NCI-H1105 treated with DMSO at 0.1 percent for 48 hours (cell line): ENCODE results near the gene TMC2.

Source experiments
- DNase-seq: peaks from one replicate; lab custom pipeline; 2025; lab: John Stamatoyannopoulos, UW

TMC2 gene

DNA sequence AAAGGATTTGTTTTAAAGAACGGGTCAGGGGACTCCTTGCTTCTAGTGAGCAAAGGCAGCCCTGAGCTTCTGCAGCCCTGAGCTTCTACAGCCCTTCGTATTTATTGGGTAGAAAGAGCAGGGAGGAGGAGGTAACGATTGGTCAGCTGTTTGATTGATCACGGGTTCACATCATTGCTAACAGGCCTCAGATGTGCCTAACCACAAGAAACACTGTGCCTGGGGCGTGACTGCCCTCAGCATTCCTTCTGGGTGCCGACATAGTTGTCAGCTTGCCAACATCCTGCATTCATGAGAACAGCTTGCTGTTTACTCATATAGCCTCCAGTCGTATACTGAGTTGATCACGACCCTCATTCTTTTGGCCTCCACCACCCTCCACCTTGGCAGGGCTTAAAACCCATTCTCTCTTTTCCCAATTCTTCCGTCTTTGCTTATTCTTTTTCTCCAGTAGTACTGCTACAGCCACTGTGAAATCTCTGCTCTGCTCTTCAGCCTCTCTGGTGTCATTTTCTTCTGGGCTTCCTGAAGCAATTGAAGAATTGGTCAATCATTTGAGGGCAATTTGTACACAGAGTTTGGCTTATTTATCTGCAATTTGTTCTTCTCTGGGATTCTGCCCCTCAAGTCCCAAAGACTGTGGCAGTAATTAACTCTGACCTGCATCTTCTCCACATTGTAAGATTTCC is 90.6 kb downstream of the TMC2 start:
- no peak for DNase-seq

DNA sequence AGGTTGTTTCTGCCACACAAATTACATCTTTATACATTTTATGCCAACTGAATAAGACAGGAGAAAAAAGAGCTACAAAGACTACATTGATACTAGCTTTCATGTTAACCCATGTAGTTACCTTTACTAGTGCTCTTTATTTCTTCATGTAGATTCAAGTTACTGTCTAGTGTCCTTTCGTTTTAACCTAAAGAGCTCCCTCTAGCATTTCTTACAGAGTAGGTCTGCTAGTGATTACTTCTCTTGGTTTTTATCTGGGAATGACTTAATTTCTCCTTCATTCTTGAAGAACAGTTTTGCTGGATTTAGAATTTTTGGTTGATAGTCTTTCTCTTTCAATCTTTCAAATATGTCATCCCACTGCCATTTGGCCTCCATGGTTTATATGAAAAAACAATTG is 94.9 kb downstream of the TMC2 start:
- no peak for DNase-seq

- DNase-seq: no peak
Observed at GRCh38 chr20:2633381-2633780, 97.0 kb downstream of the TMC2 start.

GRCh38 chr20:2637246-2637645 is 100.9 kb downstream of the TMC2 start:
- DNase-seq: no peak

GRCh38 chr20:2640260-2640659 is 103.9 kb downstream of the TMC2 start:
- no peak for DNase-seq

DNA sequence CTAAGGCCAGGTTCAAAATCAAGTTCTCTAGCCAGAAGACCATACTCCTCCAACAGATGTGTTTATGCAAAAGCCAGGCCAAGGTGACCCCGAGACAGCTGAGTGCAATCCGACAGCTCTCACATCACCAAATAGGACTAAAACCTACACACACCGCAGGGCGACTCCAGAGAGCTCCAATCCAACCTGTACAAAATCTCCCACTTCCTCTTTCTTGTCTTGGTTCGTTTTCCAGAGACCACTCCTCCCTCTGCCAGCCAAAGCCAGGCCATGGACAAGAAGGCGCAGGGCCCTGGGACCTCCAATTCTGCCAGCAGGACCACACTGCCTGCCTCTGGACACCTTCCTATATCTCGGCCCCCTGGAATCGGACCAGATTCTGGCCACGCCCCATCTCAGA is 104.5 kb downstream of the TMC2 start:
- no peak for DNase-seq

DNA sequence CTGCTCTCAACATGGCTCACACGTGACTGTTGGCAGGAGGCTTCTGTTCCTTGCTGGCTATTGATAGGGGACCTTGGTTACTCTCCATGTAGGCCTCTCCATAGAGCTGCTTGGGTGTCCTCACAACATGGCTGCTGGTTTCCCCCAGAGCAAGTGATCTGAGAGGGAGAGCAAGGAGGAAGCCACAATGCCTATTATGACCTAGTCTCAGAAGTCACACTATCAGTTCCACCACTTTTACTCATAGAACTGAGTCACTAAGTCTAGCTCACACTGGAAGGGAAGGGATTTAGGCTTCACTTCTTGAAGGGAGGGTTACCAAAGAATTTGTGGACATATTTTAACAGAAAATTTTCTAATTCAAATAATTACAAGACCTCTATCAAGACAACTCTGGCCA is 107.3 kb downstream of the TMC2 start:
- no peak for DNase-seq

DNA sequence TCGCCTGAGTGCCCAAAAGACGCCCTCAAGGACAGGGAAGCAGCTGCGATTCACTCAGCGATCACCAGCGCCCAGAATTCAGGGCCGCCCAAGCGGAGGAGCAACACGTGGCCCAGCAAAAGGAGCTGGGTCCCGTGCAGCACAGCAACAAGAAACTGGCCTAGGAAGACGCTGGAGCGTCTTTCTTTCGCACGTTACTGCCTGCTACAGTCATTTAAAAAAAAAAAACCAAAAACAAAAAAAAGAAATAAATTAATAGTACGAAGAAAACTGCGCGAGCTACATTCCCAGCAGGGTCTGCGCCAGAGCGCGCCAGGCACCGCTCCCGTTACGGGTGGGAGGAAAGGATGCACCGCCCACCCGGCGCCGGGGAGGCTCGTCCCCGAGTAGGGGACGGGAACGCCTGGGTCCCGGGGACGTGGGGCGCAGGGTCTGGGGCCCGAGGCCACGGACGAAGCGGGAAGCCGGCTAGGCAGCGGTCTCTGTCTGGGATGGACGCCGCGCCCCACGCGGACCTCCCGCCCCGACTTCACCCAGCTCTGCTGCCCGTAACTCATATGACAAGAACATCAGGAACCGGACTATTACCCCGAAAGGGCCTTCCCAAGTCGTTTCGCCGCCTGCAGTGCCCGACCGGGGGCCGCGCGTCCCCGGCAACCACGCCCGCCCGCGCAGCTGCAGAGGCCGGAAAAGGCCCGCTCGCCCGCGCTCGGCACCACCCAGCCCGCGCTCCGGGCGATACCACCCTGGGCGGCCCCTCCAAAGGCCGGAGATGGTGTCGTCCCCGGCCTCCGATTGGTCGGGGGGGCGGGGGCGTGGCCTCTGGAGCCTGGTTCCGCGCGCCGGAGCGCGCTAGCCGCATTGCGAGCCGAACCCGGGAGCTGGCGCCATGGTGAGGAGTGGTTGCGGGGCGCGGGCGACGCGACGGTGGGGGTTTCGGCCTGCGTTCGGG is 115.7 kb downstream of the TMC2 start, which contains the start of gene NOP56:
Gene NOP56, plus strand, starts transcription at position 861 of the 952 bp plus-strand sequence. Its CDS starts 29 bp downstream, at position 890.
- peak; percentile 85 for DNase-seq

GRCh38 chr20:2652724-2653555 is 116.6 kb downstream of the TMC2 start:
- DNase-seq: peak; percentile 51

DNA sequence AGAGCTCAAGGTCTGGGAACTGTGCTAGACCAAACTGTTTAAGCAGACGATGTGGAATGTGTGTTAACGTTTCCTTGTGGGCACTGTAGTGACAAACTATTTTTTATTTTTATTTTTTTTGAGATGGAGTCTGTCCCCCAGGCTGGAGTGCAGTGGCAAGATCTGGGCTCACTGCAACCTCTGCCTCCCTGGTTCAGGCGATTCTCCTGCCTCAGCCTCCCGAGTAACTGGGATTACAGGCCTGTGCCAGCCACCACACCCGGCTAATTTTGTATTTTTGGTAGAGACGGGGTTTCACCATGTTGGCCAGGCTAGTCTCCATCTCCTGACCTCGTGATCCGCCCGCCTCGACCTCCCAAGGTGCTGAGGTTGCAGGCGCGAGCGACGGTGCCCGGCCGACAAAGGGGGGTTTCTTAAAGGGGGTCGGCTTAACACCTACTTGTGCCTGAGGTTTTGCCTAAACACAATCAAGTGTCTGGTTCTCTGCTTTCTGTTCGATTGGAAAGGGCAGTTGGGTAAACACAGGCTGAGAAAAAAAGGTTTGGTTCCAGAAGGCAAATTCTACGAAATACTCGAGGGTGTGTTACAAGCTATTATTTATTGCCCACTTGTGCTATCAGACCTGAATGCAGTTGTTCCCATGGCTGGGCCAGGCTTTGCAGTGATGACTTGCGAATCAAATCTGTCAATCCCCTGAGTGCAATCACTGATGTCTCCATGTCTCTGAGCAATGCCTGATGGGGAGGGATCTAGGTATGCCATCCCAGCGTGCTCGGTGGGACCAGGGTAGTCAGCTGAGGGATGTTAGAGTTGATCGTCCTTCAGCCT is 117.4 kb downstream of the TMC2 start:
- DNase-seq: no peak

- no peak for DNase-seq
Observed at GRCh38 chr20:2654384-2654822, 118.0 kb downstream of the TMC2 start.

- no peak for DNase-seq
Observed at GRCh38 chr20:2654831-2655230, 118.5 kb downstream of the TMC2 start.

- no peak for DNase-seq
Observed at GRCh38 chr20:2655331-2656116, 119.2 kb downstream of the TMC2 start.

- DNase-seq: no peak
Observed at GRCh38 chr20:2656471-2657117, 120.2 kb downstream of the TMC2 start.

GRCh38 chr20:2657241-2657640 is 120.9 kb downstream of the TMC2 start:
- DNase-seq: no peak

DNA sequence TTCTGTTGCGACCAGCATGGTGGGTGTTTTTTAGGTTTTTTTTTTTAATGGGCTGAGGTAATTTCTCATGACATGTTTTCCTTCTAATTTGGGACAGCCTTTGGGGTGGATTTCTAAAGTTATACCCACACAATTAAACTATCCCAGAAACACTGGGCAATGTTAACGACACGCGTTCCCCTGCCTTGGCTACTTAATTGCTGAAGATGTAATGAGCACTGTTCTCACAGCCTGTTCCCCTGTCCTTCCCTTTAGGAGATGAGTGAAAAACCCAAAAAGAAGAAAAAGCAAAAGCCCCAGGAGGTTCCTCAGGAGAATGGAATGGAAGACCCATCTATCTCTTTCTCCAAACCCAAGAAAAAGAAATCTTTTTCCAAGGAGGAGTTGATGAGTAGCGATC is 121.3 kb downstream of the TMC2 start:
- no peak for DNase-seq

GRCh38 chr20:2658414-2659354 is 122.3 kb downstream of the TMC2 start:
- DNase-seq: no peak

- no peak for DNase-seq
Observed at GRCh38 chr20:2659547-2659946, 123.2 kb downstream of the TMC2 start.

- DNase-seq: no peak
Observed at GRCh38 chr20:2663364-2663886, 127.1 kb downstream of the TMC2 start.
